ENCODE data around the gene EGR2.

The EGR2 gene

DNA sequence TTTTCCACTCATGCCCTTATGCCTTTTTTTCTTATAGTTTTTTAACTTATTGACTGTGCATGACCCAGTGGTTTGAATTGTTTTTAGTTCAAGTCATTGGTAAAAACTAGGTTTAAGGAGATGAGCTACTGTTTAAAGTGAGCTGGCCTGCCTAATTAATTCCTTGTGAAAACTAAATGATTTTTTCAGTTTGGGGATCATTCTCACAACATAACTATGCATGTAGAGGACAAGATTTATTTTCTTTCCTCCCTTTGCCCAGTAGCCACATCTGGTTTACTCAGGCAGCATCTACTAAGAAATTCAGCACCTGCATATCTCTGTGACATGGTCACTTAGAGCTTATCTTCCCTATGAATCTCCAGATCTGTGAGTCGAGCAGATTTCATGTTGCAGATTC, 9.9 kb downstream of the EGR2 start:
- Histone ChIP-seq H3K9ac (ENCODE audit: low read depth, low read length) (peak overlapping the region; percentile 93), H3K4me1 (ENCODE audit: control insufficient read depth, insufficient read depth, low read length) (peaks cover 23% of the 10 kb centered on the region), H3K4me3 (ENCODE audit: low read length) (peak overlapping the region; percentile 97), H3K27me3 (ENCODE audit: control insufficient read depth, insufficient read depth, low read length) (no peaks in the 10 kb centered on the region), H3K36me3 (ENCODE audit: insufficient read depth, low read length) (no peaks in the 10 kb centered on the region), H3K4me2 (ENCODE audit: low read length) (peak overlapping the region; percentile 97), H3K9me3 (replicated peaks; ENCODE audit: low read length) (no peaks in the 10 kb centered on the region)

DNA sequence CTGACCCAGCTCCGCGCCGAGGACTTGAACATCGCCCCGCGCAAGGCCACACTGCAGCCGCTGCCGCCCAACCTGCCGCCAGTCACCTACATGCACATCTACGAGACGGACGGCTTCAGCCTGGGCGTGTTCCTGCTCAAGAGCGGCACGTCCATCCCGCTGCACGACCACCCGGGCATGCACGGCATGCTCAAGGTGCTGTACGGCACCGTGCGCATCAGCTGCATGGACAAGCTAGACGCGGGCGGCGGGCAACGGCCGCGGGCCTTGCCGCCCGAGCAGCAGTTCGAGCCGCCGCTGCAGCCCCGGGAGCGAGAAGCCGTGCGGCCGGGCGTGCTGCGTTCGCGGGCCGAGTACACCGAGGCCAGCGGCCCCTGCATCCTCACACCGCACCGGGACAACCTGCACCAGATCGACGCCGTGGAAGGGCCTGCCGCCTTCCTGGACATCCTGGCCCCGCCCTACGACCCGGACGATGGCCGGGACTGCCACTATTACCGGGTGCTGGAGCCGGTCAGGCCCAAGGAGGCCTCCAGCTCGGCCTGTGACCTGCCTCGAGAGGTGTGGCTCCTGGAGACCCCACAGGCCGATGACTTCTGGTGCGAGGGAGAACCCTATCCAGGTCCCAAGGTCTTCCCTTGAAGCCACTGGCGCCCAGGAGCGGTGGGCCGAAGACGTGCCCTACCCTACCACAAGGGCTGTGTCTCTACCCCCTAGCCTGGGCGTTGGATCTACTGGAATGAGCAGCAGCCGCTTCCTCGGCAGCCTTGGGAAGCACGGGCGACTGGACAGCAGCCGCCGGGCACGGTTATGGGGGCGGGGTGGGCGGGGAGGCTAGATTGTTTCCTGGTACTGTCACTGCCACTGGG, 10.7 kb downstream of the EGR2 start:
- Histone ChIP-seq H3K9me3 (replicated peaks; ENCODE audit: low read length) (no peaks in the 10 kb centered on the region), H3K9ac (ENCODE audit: low read depth, low read length) (peak overlapping the region; percentile 93), H3K4me2 (ENCODE audit: low read length) (peak overlapping the region; percentile 97), H3K27me3 (ENCODE audit: control insufficient read depth, insufficient read depth, low read length) (no peaks in the 10 kb centered on the region), H3K4me1 (ENCODE audit: control insufficient read depth, insufficient read depth, low read length) (peaks cover 23% of the 10 kb centered on the region), H3K4me3 (ENCODE audit: low read length) (peak overlapping the region; percentile 97), H3K36me3 (ENCODE audit: insufficient read depth, low read length) (no peaks in the 10 kb centered on the region)

DNA sequence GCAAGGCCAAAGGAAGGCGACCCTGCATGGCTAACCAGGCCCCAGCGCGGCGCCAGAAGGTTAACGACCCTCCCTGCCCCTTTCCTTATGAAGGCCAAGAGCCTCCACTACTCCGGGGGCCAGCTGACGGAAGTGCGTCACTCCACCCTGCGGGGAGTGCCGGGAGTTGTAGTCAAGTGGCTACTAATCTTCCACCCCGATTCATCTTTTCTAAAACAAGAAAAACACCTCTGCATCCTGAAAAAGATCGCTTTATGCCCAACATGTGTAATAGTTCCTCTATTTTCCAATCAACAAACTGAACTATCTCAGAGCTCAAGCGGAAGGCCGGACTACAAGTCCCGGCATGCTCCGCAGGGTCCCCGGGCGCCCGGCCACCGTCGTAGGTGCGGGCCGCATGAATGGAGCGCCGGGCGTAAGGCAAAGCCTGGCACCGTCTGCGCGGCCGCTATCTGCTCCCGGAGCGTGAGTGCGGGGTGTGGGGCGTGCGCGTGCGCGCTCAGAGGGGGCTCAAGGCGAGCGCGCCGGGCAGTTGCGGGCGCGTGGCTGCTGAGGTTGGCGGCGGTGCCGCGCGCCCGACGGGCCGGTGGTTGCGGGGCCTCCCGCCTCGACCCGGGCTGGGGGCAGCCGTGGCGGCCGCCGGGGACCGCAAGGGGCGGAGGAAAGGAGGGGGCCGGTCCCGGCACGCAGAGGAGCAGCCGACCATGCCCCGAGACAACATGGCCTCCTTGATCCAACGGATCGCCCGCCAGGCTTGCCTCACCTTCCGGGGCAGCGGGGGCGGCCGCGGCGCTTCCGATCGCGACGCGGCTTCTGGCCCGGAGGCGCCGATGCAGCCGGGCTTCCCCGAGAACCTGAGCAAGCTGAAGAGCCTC, 11.6 kb downstream of the EGR2 start, which contains the start of gene ADO:
Gene ADO, plus strand, starts transcription at position 365 of the 875 bp plus-strand sequence. Its CDS starts 340 bp downstream, at position 705.
- H3K4me3 ChIP-seq (ENCODE audit: low read length) = peak within 1 kb of the TSS; percentile 97
- H3K36me3 ChIP-seq (ENCODE audit: insufficient read depth, low read length) = no peaks in the 10 kb centered on the region
- peak within 1 kb of the TSS; percentile 97 for H3K4me2 ChIP-seq (ENCODE audit: low read length)
- H3K4me1 ChIP-seq (ENCODE audit: control insufficient read depth, insufficient read depth, low read length) = peaks cover 23% of the 10 kb centered on the region
- H3K27me3 ChIP-seq (ENCODE audit: control insufficient read depth, insufficient read depth, low read length) = no peaks in the 10 kb centered on the region
- H3K9ac ChIP-seq (ENCODE audit: low read depth, low read length) = peak within 1 kb of the TSS; percentile 93
- no peaks in the 10 kb centered on the region for H3K9me3 ChIP-seq (replicated peaks; ENCODE audit: low read length)

DNA sequence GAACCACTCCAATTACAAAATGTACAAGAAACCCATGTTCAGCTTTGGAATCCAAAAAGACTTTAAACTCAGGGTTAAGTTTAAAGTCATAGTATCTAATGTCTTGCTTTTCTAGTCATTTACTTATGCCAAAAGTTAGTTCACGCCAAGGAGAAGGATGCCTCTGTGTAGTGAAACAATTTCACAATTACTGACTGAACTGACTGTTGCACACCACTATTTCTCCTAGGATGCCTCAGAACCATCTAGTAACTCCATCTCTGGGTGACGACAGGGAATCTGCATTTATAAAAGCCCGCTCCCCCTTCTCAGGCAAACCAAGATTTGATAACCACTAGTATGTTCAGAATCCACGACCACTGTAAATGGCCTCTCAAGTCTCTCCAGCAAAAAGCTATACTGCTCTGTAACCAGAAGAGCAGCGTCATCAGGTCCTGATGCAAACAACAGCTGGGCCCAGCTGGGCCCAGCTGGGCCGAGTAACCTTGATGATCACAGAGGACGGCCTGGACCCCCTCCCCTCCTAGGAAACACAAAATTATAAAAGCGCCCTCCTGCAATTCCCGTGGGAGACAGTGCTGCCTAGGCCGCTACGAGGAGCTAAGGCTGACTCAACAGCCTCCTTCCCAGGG, 12.3 kb downstream of the EGR2 start:
- H3K4me3 ChIP-seq (ENCODE audit: low read length) = peak overlapping the region; percentile 97
- H3K9me3 ChIP-seq (replicated peaks; ENCODE audit: low read length) = no peaks in the 10 kb centered on the region
- peak overlapping the region; percentile 97 for H3K4me2 ChIP-seq (ENCODE audit: low read length)
- peaks cover 23% of the 10 kb centered on the region for H3K4me1 ChIP-seq (ENCODE audit: control insufficient read depth, insufficient read depth, low read length)
- no peaks in the 10 kb centered on the region for H3K27me3 ChIP-seq (ENCODE audit: control insufficient read depth, insufficient read depth, low read length)
- H3K36me3 ChIP-seq (ENCODE audit: insufficient read depth, low read length) = no peaks in the 10 kb centered on the region
- H3K9ac ChIP-seq (ENCODE audit: low read depth, low read length) = peak overlapping the region; percentile 93

DNA sequence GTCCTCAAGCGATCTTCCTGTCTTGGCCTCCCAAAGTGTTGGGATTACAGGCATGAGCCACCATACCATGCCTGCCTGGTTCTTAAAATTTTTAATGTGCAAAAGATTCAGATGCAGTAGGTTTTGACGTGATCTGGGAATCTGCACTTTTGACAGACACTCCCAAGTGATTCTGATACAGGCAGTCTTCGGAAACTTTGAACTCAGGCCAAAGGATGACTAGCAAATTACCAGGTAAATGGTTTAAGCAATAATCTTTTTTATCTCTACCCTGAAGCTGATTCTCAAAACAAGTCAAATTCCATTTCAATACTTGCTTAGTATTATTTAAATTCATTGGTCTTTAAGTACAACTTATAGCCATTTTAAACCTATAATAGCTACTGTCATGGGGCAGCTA, 14.3 kb downstream of the EGR2 start:
- peaks cover 12% of the 10 kb centered on the region for H3K4me1 ChIP-seq (ENCODE audit: control insufficient read depth, insufficient read depth, low read length)
- no peak overlapping the region for H3K9ac ChIP-seq (ENCODE audit: low read depth, low read length)
- H3K4me3 ChIP-seq (ENCODE audit: low read length) = no peak overlapping the region
- H3K36me3 ChIP-seq (ENCODE audit: insufficient read depth, low read length) = no peaks in the 10 kb centered on the region
- peaks cover 4% of the 10 kb centered on the region for H3K27me3 ChIP-seq (ENCODE audit: control insufficient read depth, insufficient read depth, low read length)
- H3K9me3 ChIP-seq (replicated peaks; ENCODE audit: low read length) = no peaks in the 10 kb centered on the region
- H3K4me2 ChIP-seq (ENCODE audit: low read length) = no peak overlapping the region

DNA sequence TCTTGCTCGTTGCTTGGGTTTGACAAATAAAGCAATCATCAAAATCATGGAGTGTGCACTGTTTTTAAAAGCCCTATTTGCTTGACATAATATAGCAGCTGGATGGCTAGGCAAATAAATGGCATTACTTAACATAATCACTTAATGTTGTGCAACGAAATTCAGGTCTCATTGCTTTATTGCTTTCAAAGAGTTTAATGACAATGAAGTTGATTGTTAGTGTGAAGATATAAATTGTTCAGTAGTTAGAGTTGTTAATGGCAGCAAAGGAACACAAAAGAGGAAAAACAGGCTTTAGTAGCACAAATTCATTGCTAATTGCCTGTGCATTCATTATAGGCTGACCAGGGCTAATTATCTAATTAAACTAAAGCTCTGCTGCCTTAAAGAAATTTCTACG, 19.3 kb downstream of the EGR2 start:
- no peaks in the 10 kb centered on the region for H3K36me3 ChIP-seq (ENCODE audit: insufficient read depth, low read length)
- H3K4me3 ChIP-seq (ENCODE audit: low read length) = no peak overlapping the region
- no peaks in the 10 kb centered on the region for H3K9me3 ChIP-seq (replicated peaks; ENCODE audit: low read length)
- no peak overlapping the region for H3K9ac ChIP-seq (ENCODE audit: low read depth, low read length)
- H3K4me2 ChIP-seq (ENCODE audit: low read length) = no peak overlapping the region
- H3K4me1 ChIP-seq (ENCODE audit: control insufficient read depth, insufficient read depth, low read length) = peaks cover 12% of the 10 kb centered on the region
- H3K27me3 ChIP-seq (ENCODE audit: control insufficient read depth, insufficient read depth, low read length) = peaks cover 4% of the 10 kb centered on the region

DNA sequence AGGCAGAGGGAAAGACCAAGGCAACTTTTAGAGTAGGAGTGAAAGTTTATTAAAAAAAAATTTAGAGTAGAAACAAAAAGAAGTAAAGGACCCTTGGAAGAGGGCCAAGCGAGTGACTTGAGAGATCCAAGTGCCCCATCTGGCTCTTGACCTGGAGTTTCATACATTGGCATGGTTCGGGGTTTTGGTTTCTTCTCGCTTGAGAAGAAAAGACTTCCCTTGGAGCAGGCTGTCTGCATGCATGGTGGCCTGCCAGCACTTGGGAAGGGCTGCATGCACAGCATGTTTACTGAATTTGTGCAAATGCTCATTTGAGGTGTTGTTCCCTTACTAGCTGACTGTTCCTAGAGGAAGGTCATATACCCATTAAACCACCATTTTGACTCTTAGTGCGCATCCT, 20.4 kb downstream of the EGR2 start:
- Histone ChIP-seq H3K4me2 (ENCODE audit: low read length) (no peak overlapping the region), H3K9me3 (replicated peaks; ENCODE audit: low read length) (no peaks in the 10 kb centered on the region), H3K4me1 (ENCODE audit: control insufficient read depth, insufficient read depth, low read length) (peaks cover 12% of the 10 kb centered on the region), H3K9ac (ENCODE audit: low read depth, low read length) (no peak overlapping the region), H3K36me3 (ENCODE audit: insufficient read depth, low read length) (no peaks in the 10 kb centered on the region), H3K27me3 (ENCODE audit: control insufficient read depth, insufficient read depth, low read length) (peaks cover 4% of the 10 kb centered on the region), H3K4me3 (ENCODE audit: low read length) (no peak overlapping the region)

DNA sequence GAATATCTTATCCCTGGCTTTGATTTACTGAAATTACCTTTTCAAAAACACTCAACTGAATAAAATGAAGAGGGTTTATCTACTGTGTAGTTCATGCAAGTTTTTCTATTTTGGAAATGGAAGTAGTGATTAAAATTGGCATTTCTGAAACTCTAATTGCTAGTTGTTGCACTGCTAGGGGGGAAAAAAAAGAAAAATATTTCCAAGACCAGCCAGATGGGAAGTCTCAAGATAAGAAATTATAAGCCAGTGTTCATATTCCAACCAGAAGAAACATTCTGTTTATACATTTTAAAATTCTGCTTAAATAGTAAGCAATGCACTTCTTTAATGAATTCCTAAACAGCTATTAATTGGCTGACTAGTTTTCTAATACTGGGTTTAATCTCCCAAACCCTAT, 21.1 kb downstream of the EGR2 start:
- Histone ChIP-seq H3K9ac (ENCODE audit: low read depth, low read length) (no peak overlapping the region), H3K36me3 (ENCODE audit: insufficient read depth, low read length) (no peaks in the 10 kb centered on the region)

DNA sequence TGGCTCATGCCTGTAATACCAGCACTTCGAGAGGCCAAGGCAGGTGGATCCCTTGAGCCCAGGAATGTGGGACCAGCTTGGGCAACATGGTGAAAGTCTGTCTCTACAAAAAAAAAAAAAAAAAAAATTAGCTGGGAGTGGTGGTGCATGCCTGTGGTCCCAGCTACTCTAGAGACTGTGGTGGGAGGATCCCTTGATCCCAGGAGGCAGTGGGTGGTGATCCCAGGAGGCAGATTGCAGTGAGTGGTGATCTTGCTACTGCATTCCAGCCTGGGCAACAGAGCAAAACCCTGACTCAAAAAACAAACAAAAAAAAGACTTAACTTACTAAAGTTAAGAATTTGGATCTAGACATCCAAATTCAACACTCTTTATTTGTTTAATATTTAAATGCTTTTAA, 21.9 kb downstream of the EGR2 start:
- Histone ChIP-seq H3K4me2 (ENCODE audit: low read length) (no peak overlapping the region), H3K27me3 (ENCODE audit: control insufficient read depth, insufficient read depth, low read length) (peaks cover 4% of the 10 kb centered on the region), H3K4me1 (ENCODE audit: control insufficient read depth, insufficient read depth, low read length) (peaks cover 13% of the 10 kb centered on the region), H3K4me3 (ENCODE audit: low read length) (no peak overlapping the region), H3K9me3 (replicated peaks; ENCODE audit: low read length) (no peaks in the 10 kb centered on the region), H3K36me3 (ENCODE audit: insufficient read depth, low read length) (no peaks in the 10 kb centered on the region), H3K9ac (ENCODE audit: low read depth, low read length) (no peak overlapping the region)

More for the DNA sequence above, 21.1 kb downstream of the EGR2 start:
- Histone ChIP-seq H3K4me1 (ENCODE audit: control insufficient read depth, insufficient read depth, low read length) (peaks cover 12% of the 10 kb centered on the region), H3K4me3 (ENCODE audit: low read length) (no peak overlapping the region), H3K27me3 (ENCODE audit: control insufficient read depth, insufficient read depth, low read length) (peaks cover 4% of the 10 kb centered on the region), H3K4me2 (ENCODE audit: low read length) (no peak overlapping the region), H3K9me3 (replicated peaks; ENCODE audit: low read length) (no peaks in the 10 kb centered on the region)

DNA sequence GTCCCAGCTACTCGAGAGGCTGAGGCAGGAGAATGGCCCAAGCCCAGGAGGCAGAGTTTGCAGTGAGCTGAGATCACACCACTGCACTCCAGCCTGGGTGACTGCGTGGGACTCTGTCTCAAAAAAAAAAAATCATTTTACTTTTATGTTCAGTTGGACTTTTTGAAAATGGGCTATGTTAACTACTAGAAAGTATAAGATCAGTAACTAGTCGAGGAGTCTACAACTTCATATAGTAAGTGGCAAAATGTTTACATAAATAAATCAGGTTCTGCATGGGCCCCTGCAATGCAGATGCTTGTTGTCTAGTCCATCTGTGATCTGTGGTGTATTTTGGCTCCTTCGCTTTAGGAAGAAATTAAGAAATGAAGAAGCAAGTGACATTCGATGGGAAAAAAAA, 23.9 kb downstream of the EGR2 start:
- Histone ChIP-seq H3K4me3 (ENCODE audit: low read length) (no peak overlapping the region), H3K27me3 (ENCODE audit: control insufficient read depth, insufficient read depth, low read length) (no peaks in the 10 kb centered on the region), H3K36me3 (ENCODE audit: insufficient read depth, low read length) (no peaks in the 10 kb centered on the region), H3K9me3 (replicated peaks; ENCODE audit: low read length) (no peaks in the 10 kb centered on the region), H3K9ac (ENCODE audit: low read depth, low read length) (no peak overlapping the region), H3K4me2 (ENCODE audit: low read length) (no peak overlapping the region), H3K4me1 (ENCODE audit: control insufficient read depth, insufficient read depth, low read length) (peaks cover 20% of the 10 kb centered on the region)

DNA sequence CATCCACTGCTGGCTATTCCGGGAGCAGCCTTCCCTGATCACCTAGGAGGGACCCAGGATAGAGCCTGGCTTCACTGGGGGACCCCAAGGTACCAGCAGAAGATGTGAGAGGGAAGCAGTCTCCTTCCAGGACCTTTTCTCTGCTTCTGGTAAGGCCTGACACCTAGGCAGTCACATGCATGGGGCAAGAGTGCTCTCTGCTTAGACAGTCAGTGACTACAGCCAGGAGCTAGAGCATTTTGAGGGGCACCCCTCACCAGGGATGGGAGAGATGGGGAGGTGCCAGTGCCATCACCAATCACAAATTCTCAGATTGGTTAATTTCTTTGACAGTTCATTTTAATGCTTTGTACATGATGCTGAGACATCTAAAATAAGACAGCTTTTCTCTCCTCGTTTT, 25.6 kb downstream of the EGR2 start:
- H3K9ac ChIP-seq (ENCODE audit: low read depth, low read length) = no peak overlapping the region
- no peaks in the 10 kb centered on the region for H3K9me3 ChIP-seq (replicated peaks; ENCODE audit: low read length)
- H3K4me3 ChIP-seq (ENCODE audit: low read length) = no peak overlapping the region
- H3K4me1 ChIP-seq (ENCODE audit: control insufficient read depth, insufficient read depth, low read length) = peaks cover 20% of the 10 kb centered on the region
- H3K27me3 ChIP-seq (ENCODE audit: control insufficient read depth, insufficient read depth, low read length) = no peaks in the 10 kb centered on the region
- H3K36me3 ChIP-seq (ENCODE audit: insufficient read depth, low read length) = no peaks in the 10 kb centered on the region
- no peak overlapping the region for H3K4me2 ChIP-seq (ENCODE audit: low read length)
